SK-N-SH (cell line): ENCODE measurements around the gene ZRANB3. TPM values are rescaled to one million over a fixed set of nuclear protein-coding genes. Genes with fewer than 3 reads are reported as not detected.

Experiments used
- CTCF ChIA-PET: fragments of 300-600, 350-600 bp; formaldehyde crosslinking; extraction: SDS; loops from one replicate; lab custom pipeline; 2021; lab: Yijun Ruan, JAX
- POLR2A ChIA-PET: fragments of 350-600 bp; sonication (Branson Sonifier 250); formaldehyde crosslinking; extraction: SDS; loops from one replicate; lab custom pipeline; 2020; ENCODE audit warnings: antibody characterized with exemption, inconsistent platforms; lab: Yijun Ruan, JAX
- DNase-seq: peaks from one replicate; pipeline ENCODE4 v3.0.0; 2012
- H2AFZ ChIP-seq: fragments of 200-600 bp; sonication (generic); 2 replicates; pipeline ENCODE4 v1.8.1; 2016; ENCODE audit warnings: antibody characterized with exemption, mild to moderate bottlenecking, low read depth
- H3F3A ChIP-seq: fragments of 200-600 bp; sonication (generic); replicated peaks from 2 replicates; pipeline ENCODE3; 2016; ENCODE audit warnings: antibody characterized with exemption, mild to moderate bottlenecking; ENCODE audit not compliant: insufficient read depth
- H3K27ac ChIP-seq, 2 experiments: fragments of 200-500 bp in 1 of 2; fragments of 200-600 bp in 1 of 2; sonication (Bioruptor generic) in 1 of 2; sonication (generic), shearing (Covaris generic) in 1 of 2; 2 replicates each; pipeline versions ENCODE4 v1.5.1 to v1.6.1; 2014 to 2016; ENCODE audit warnings: low read depth in 2 of 2, inconsistent platforms in 1 of 2, low read length in 1 of 2, mild to moderate bottlenecking in 1 of 2, mixed read lengths in 1 of 2
- H3K27me3 ChIP-seq: fragments of 200-600 bp; sonication (generic), shearing (Covaris generic); 2 replicates; pipeline ENCODE4 v1.6.1; 2016; ENCODE audit warnings: mixed run types; ENCODE audit not compliant: insufficient read depth
- H3K36me3 ChIP-seq, 2 experiments: fragments of 200-500 bp in 1 of 2; fragments of 200-600 bp in 1 of 2; sonication (Bioruptor generic) in 1 of 2; sonication (generic) in 1 of 2; replicated peaks in 1 of 2; 2 replicates each; pipeline versions ENCODE3 to v1.5.1; 2014 to 2016; ENCODE audit warnings: low read length in 1 of 2, mild to moderate bottlenecking in 1 of 2; ENCODE audit not compliant: insufficient read depth in 2 of 2, control insufficient read depth in 1 of 2
- H3K4me1 ChIP-seq, 2 experiments: fragments of 200-500 bp in 1 of 2; fragments of 200-600 bp in 1 of 2; sonication (Bioruptor generic) in 1 of 2; sonication (generic), shearing (Covaris generic) in 1 of 2; 2 replicates each; pipeline versions ENCODE4 v1.5.1 to v1.6.1; 2014 to 2016; ENCODE audit warnings: low read depth in 1 of 2, low read length in 1 of 2, mixed run types in 1 of 2; ENCODE audit not compliant: insufficient read depth in 2 of 2, control insufficient read depth in 1 of 2
- H3K4me2 ChIP-seq: fragments of 200-600 bp; sonication (generic), shearing (Covaris generic); 2 replicates; pipeline ENCODE4 v1.6.1; 2017; ENCODE audit warnings: mixed run types
- H3K4me3 ChIP-seq, 2 experiments: fragments of 200-500 bp in 1 of 2; fragments of 200-600 bp in 1 of 2; sonication (Bioruptor generic) in 1 of 2; sonication (generic), shearing (Covaris generic) in 1 of 2; 2 replicates each; pipeline versions ENCODE4 v1.5.1 to v1.8.1; 2014 to 2016; ENCODE audit warnings: low read depth in 2 of 2, inconsistent platforms in 1 of 2, low read length in 1 of 2, mild to moderate bottlenecking in 1 of 2, mixed read lengths in 1 of 2, moderate library complexity in 1 of 2
- H3K79me2 ChIP-seq: fragments of 200-600 bp; sonication (generic); 2 replicates; pipeline ENCODE4 v1.8.1; 2017; ENCODE audit warnings: mild to moderate bottlenecking; ENCODE audit not compliant: insufficient read depth
- H3K9ac ChIP-seq: fragments of 200-600 bp; sonication (generic); 2 replicates; pipeline ENCODE4 v1.6.1; 2017; ENCODE audit warnings: mixed run types
- H3K9me2 ChIP-seq: fragments of 200-600 bp; sonication (generic); 2 replicates; pipeline ENCODE4 v1.6.1; 2017; ENCODE audit warnings: mixed run types
- H3K9me3 ChIP-seq: fragments of 200-600 bp; sonication (generic); 2 replicates; pipeline ENCODE4 v1.6.1; 2017; ENCODE audit warnings: mixed run types, mild to moderate bottlenecking, moderate library complexity
- H4K20me1 ChIP-seq: fragments of 200-600 bp; sonication (generic); 2 replicates; pipeline ENCODE4 v1.6.1; 2017; ENCODE audit warnings: mild to moderate bottlenecking, mixed run types; ENCODE audit not compliant: insufficient read depth
- CHD2 ChIP-seq: fragments of 150-350 bp; IDR thresholded peaks from 2 replicates; pipeline ENCODE4 v1.6.1; 2018; ENCODE audit warnings: low read length; ENCODE audit not compliant: partially characterized antibody
- CTCF ChIP-seq: fragments of 200-600 bp; sonication (generic); IDR thresholded peaks from 2 replicates; pipeline ENCODE4 v1.6.1; 2017; ENCODE audit warnings: antibody characterized with exemption, mild to moderate bottlenecking, moderate library complexity
- ELF1 ChIP-seq: IDR thresholded peaks from 2 replicates; pipeline ENCODE4 v1.4.0; 2012
- FOXJ3 ChIP-seq: sonication (generic); formaldehyde crosslinking; IDR thresholded peaks from 2 replicates; pipeline ENCODE4 v1.5.1; 2020; ENCODE audit warnings: mild to moderate bottlenecking, missing genetic modification reagents
- JUND ChIP-seq: IDR thresholded peaks from 2 replicates; pipeline ENCODE4 v1.4.0; 2012
- NRF1 ChIP-seq: IDR thresholded peaks from 2 replicates; pipeline ENCODE4 v1.6.1; 2012; ENCODE audit warnings: low read depth, mild to moderate bottlenecking, low read length
- POLR2AphosphoS5 ChIP-seq: IDR thresholded peaks from 2 replicates; pipeline ENCODE4 v1.6.1; 2012; ENCODE audit warnings: low read depth, low read length
- RXRA ChIP-seq: IDR thresholded peaks from 2 replicates; pipeline ENCODE4 v1.4.0; 2012; ENCODE audit warnings: low read depth, mild to moderate bottlenecking, borderline replicate concordance
- TCF12 ChIP-seq: IDR thresholded peaks from 2 replicates; pipeline ENCODE4 v1.4.0; 2012
- TEAD4 ChIP-seq: IDR thresholded peaks from 2 replicates; pipeline ENCODE4 v1.4.0; 2012; ENCODE audit warnings: mild to moderate bottlenecking, borderline replicate concordance; ENCODE audit not compliant: insufficient read depth
- WGBS: methylation state at CpG from one replicate; pipeline ENCODE4 v1.1.6; 2017; ENCODE audit warnings: low lambda C conversion rate; 5-methylcytosine and 5-hydroxymethylcytosine counted together
- polyA plus RNA-seq, 3 experiments: library from polyadenylated mRNA; depleted of rRNA; stranded (reverse); fragments of >200 nt; gene quantifications; 2 replicates each; pipeline ENCODE4 v1.2.3, GENCODE V29; 2012

The ZRANB3 gene
- polyA plus RNA-seq, 1 of the 3 experiments (the other 2 are of a cell fraction), result 4.1 TPM

GRCh38 chr2:135175177-135175576 lies 355.8 kb downstream of the ZRANB3 start:
- Histone ChIP-seq H3K4me3 (no peak overlapping the region), H3K4me1 (no peaks in the 10 kb centered on the region), H3K9me2 (no peaks in the 10 kb centered on the region), H2AFZ (no peak overlapping the region), H3F3A (no peaks in the 10 kb centered on the region), H4K20me1 (no peaks in the 10 kb centered on the region), H3K27ac (no peak overlapping the region), H3K9ac (no peak overlapping the region), H3K36me3 (peaks cover 25 to 35% of the 10 kb centered on the region in 2 experiments), H3K27me3 (no peaks in the 10 kb centered on the region), H3K79me2 (no peaks in the 10 kb centered on the region), H3K9me3 (no peaks in the 10 kb centered on the region), H3K4me2 (no peak overlapping the region)
- DNase-seq, result no peak
- WGBS, result 96% methylated on average over 3 of the region's 3 CpGs
- CTCF ChIA-PET, result no interaction called here
- POLR2A ChIA-PET, result no interaction called here
- no peak for TF ChIP-seq ELF1
- TF ChIP-seq TEAD4, result no peak
- no peak for TF ChIP-seq NRF1

- ChIA-PET POLR2A (no interaction called here), CTCF (no interaction called here)
- Histone ChIP-seq H3K4me1 (no peaks in the 10 kb centered on the region), H3K4me2 (no peak overlapping the region), H3K9me3 (no peaks in the 10 kb centered on the region), H3F3A (no peaks in the 10 kb centered on the region), H3K27ac (no peak overlapping the region), H4K20me1 (no peaks in the 10 kb centered on the region), H3K79me2 (no peaks in the 10 kb centered on the region), H3K27me3 (no peaks in the 10 kb centered on the region), H3K4me3 (no peak overlapping the region), H3K36me3 (peaks cover 28 to 38% of the 10 kb centered on the region in 2 experiments), H2AFZ (no peak overlapping the region), H3K9me2 (no peaks in the 10 kb centered on the region), H3K9ac (no peak overlapping the region)
- TF ChIP-seq POLR2AphosphoS5 (no peak), JUND (no peak), FOXJ3 (CRISPR knock-in tag) (no peak), ELF1 (no peak)
- 93% methylated on average over 6 of the region's 6 CpGs for WGBS
- DNase-seq, result no peak
These were observed 356.3 kb downstream of the ZRANB3 start for GRCh38 chr2:135174810-135175093.

- no peak overlapping the region for H3K27ac ChIP-seq
These were observed 356.8 kb downstream of the ZRANB3 start for GRCh38 chr2:135174049-135174809.

More at GRCh38 chr2:135174049-135174809, 356.8 kb downstream of the ZRANB3 start:
- no peak overlapping the region for H2AFZ ChIP-seq
- H3K4me3 ChIP-seq, result no peak overlapping the region
- H3K9ac ChIP-seq, result no peak overlapping the region
- CTCF ChIA-PET, result no interaction called here
- H3K36me3 ChIP-seq, result peaks cover 34 to 44% of the 10 kb centered on the region in 2 experiments
- H3K4me2 ChIP-seq, result no peak overlapping the region
- WGBS, result 83% methylated on average over 5 of the region's 9 CpGs
- no peak for TF ChIP-seq CHD2
- TF ChIP-seq RXRA, result no peak
- no peak for TF ChIP-seq TCF12
- TF ChIP-seq TEAD4, result no peak
- TF ChIP-seq CTCF, result no peak
- H3K4me1 ChIP-seq, result no peaks in the 10 kb centered on the region
- H3K79me2 ChIP-seq, result no peaks in the 10 kb centered on the region
- POLR2A ChIA-PET, result no interaction called here
- no peaks in the 10 kb centered on the region for H3K27me3 ChIP-seq
- no peaks in the 10 kb centered on the region for H3K9me3 ChIP-seq
- no peaks in the 10 kb centered on the region for H3K9me2 ChIP-seq
- H3F3A ChIP-seq, result no peaks in the 10 kb centered on the region
- H4K20me1 ChIP-seq, result no peaks in the 10 kb centered on the region
- DNase-seq, result no peak
